B cell (primary cell): Measurements from ENCODE around the gene ABHD2. TPM values are rescaled to one million over a fixed set of nuclear protein-coding genes. Genes with fewer than 3 reads are reported as not detected.

Experiments
- ATAC-seq: fragments of 200-7000 bp; cut with Tn5 transposase; one replicate; pipeline ENCODE4 v1.10.0; 2021; ENCODE audit warnings: low read depth, mild to moderate bottlenecking, moderate number of reproducible peaks, moderate library complexity
- CTCF ChIA-PET: fragments of 350-600 bp; sonication (Branson Sonifier 250); formaldehyde crosslinking; loops from one replicate; lab custom pipeline; 2021; ENCODE audit warnings: antibody characterized with exemption, inconsistent platforms; lab: Charles Lee
- POLR2A ChIA-PET: fragments of 350-600 bp; sonication (Branson Sonifier 250); formaldehyde crosslinking; loops from one replicate; lab custom pipeline; 2021; ENCODE audit warnings: antibody characterized with exemption; lab: Charles Lee
- DNase-seq: peaks from one replicate; pipeline ENCODE4 v3.0.0; 2013
- H2AFZ ChIP-seq: 2 replicates; pipeline ENCODE4 v1.6.1; 2012; ENCODE audit warnings: mild to moderate bottlenecking, low read depth, low read length; ENCODE audit not compliant: insufficient read depth, poor library complexity, severe bottlenecking
- H3K27ac ChIP-seq, 2 donors: 1 replicate in 1 of 2; 2 replicates in 1 of 2; pipeline ENCODE4 v1.5.1; 2012 to 2013; ENCODE audit warnings: low read length in 2 of 2, mild to moderate bottlenecking in 2 of 2, moderate library complexity in 1 of 2
- H3K27me3 ChIP-seq, 4 experiments: fragments of 200-600 bp in 1 of 4; sonication (generic) in 1 of 4; replicated peaks in 1 of 4; 1 replicate in 2 of 4; 2 replicates in 2 of 4; pipeline versions ENCODE4 v1.6.1 to v1.7.0; 2013 to 2016; ENCODE audit warnings: low read length in 3 of 4, mild to moderate bottlenecking in 2 of 4, mixed read lengths in 1 of 4, moderate library complexity in 1 of 4; ENCODE audit not compliant: insufficient read depth in 4 of 4, control insufficient read depth in 3 of 4; ENCODE audit errors: control extremely low read depth in 1 of 4
- H3K36me3 ChIP-seq, 2 experiments: replicated peaks in 1 of 2; 1 replicate in 1 of 2; 2 replicates in 1 of 2; pipeline versions ENCODE4 v1.6.1 to v1.7.1; 2013; ENCODE audit warnings: low read length in 1 of 2; ENCODE audit not compliant: insufficient read depth in 2 of 2, control insufficient read depth in 1 of 2; ENCODE audit errors: control extremely low read depth in 1 of 2, extremely low read depth in 1 of 2
- H3K4me1 ChIP-seq, 2 donors: fragments of 200-600 bp in 1 of 2; sonication (generic) in 1 of 2; 1 replicate in 1 of 2; 2 replicates in 1 of 2; pipeline versions ENCODE4 v1.5.1 to v1.6.1; 2013 to 2017; ENCODE audit warnings: low read length in 2 of 2; ENCODE audit not compliant: control insufficient read depth in 2 of 2, insufficient read depth in 2 of 2
- H3K4me2 ChIP-seq: replicated peaks from 2 replicates; pipeline ENCODE3; 2012; ENCODE audit warnings: mild to moderate bottlenecking, low read depth, low read length; ENCODE audit not compliant: poor library complexity, severe bottlenecking
- H3K4me3 ChIP-seq, 5 experiments: fragments of 200-600 bp in 1 of 5; sonication (generic) in 1 of 5; 1 replicate in 3 of 5; 2 replicates in 2 of 5; pipeline versions ENCODE4 v1.5.1 to v1.7.0; 2011 to 2016; ENCODE audit warnings: low read length in 4 of 5, mild to moderate bottlenecking in 4 of 5, low read depth in 2 of 5, control low read depth in 1 of 5, moderate library complexity in 1 of 5; ENCODE audit not compliant: insufficient read depth in 1 of 5; ENCODE audit errors: control extremely low read depth in 1 of 5, extremely low read depth in 1 of 5
- H3K79me2 ChIP-seq: fragments of 200-600 bp; sonication (generic); one replicate; pipeline ENCODE4 v1.6.0; 2016; ENCODE audit warnings: low read length; ENCODE audit not compliant: control insufficient read depth, insufficient read depth
- H3K9ac ChIP-seq: fragments of 200-600 bp; sonication (generic); 2 replicates; pipeline ENCODE4 v1.6.1; 2017; ENCODE audit warnings: mild to moderate bottlenecking, low read length, moderate library complexity
- H3K9me3 ChIP-seq, 3 donors: one replicate each; pipeline versions ENCODE4 v1.6.1 to v1.7.1; 2013; ENCODE audit warnings: low read length in 2 of 3; ENCODE audit not compliant: control insufficient read depth in 2 of 3, insufficient read depth in 1 of 3; ENCODE audit errors: control extremely low read depth in 1 of 3
- H4K20me1 ChIP-seq: 2 replicates; pipeline ENCODE4 v1.6.0; 2012; ENCODE audit warnings: mild to moderate bottlenecking, low read length; ENCODE audit not compliant: insufficient read depth, control insufficient read depth, poor library complexity, severe bottlenecking
- H3K27ac Mint-ChIP-seq: one replicate; pipeline ENCODE4 v1.8.0; 2021; ENCODE audit warnings: mixed read lengths
- H3K27me3 Mint-ChIP-seq: one replicate; pipeline ENCODE4 v1.8.0; 2021; ENCODE audit warnings: mixed read lengths
- H3K4me1 Mint-ChIP-seq: one replicate; pipeline ENCODE4 v1.8.0; 2021; ENCODE audit warnings: mixed read lengths
- H3K4me3 Mint-ChIP-seq: one replicate; pipeline ENCODE4 v1.8.0; 2021; ENCODE audit warnings: mixed read lengths
- H3K9me3 Mint-ChIP-seq: one replicate; pipeline ENCODE4 v1.8.0; 2022; ENCODE audit warnings: mixed read lengths; ENCODE audit not compliant: insufficient read depth
- CTCF ChIP-seq: fragments of 200-600 bp; IDR thresholded peaks from one replicate; pipeline ENCODE4 v1.8.0; 2022; ENCODE audit warnings: antibody characterized with exemption, mild to moderate bottlenecking
- EZH2 ChIP-seq: IDR thresholded peaks from 2 replicates; pipeline ENCODE4 v1.6.1; 2012; ENCODE audit warnings: borderline replicate concordance, low read depth, mild to moderate bottlenecking, moderate library complexity, low read length; ENCODE audit not compliant: insufficient read depth, poor library complexity, severe bottlenecking
- WGBS: methylation state at CpG from one replicate; pipeline ENCODE4 v1.1.5; 2013; ENCODE audit warnings: missing lambda C conversion rate; ENCODE audit not compliant: insufficient coverage; 5-methylcytosine and 5-hydroxymethylcytosine counted together
- intact Hi-C: fragments of 100-400 bp; cut with micrococcal nuclease; formaldehyde crosslinking; loops from one replicate; pipeline ENCODE4 v1.10.0; 2022
- polyA plus RNA-seq: library from polyadenylated mRNA; depleted of rRNA; stranded (reverse); fragments of >200 nt; gene quantifications from 2 replicates; pipeline ENCODE4 v1.2.3, GENCODE V29; 2012
- total RNA-seq, 2 donors: library from RNA; stranded (reverse); fragments of 120-200 nt in 1 of 2; gene quantifications; 1 replicate in 1 of 2; 2 replicates in 1 of 2; pipeline versions ENCODE4 v1.2.3 to v1.2.4, GENCODE V29; 2013 to 2022

Gene ABHD2
- total and polyA plus RNA-seq, 2 donors (not counting 1 experiment from before 2014, with no cell fraction given): 7.1 to 45.8 TPM

GRCh38 chr15:89192136-89192535 lies 103.9 kb downstream of the ABHD2 start:
- POLR2A ChIA-PET: no interaction called here

GRCh38 chr15:89192766-89193165 lies 104.5 kb downstream of the ABHD2 start:
- Histone ChIP-seq H3K36me3 (peaks cover 2 to 71% of the 10 kb centered on the region in 2 experiments), H3K9me3 (no peaks in the 10 kb centered on the region), H3K27ac (no peak overlapping the region), H3K79me2 (no peaks in the 10 kb centered on the region), H4K20me1 (no peaks in the 10 kb centered on the region), H3K4me2 (no peak overlapping the region), H3K9ac (no peak overlapping the region), H3K4me1 (no peaks in the 10 kb centered on the region), H3K4me3 (no peak overlapping the region), H3K27me3 (no peaks in the 10 kb centered on the region), H2AFZ (no peak overlapping the region)
- DNase-seq: no peak
- 80% methylated on average over 2 of the region's 3 CpGs for WGBS
- no peak overlapping the region for H3K4me3 Mint-ChIP-seq
- intact Hi-C loops: no loop called here
- POLR2A ChIA-PET: no interaction called here
- H3K27me3 Mint-ChIP-seq: no peaks in the 10 kb centered on the region
- no peak for TF ChIP-seq CTCF
- TF ChIP-seq EZH2: no peak
- no peak for ATAC-seq
- CTCF ChIA-PET: interaction anchor here (1.7 to 2.8 kb wide), 2 partner anchors 14 kb away, joined by 7 to 8 read pairs; no protein-coding TSS in a partner anchor
- no peaks in the 10 kb centered on the region for H3K9me3 Mint-ChIP-seq
- H3K27ac Mint-ChIP-seq: no peak overlapping the region
- H3K4me1 Mint-ChIP-seq: no peaks in the 10 kb centered on the region

More at GRCh38 chr15:89192136-89192535, 103.9 kb downstream of the ABHD2 start:
- H3K9me3 Mint-ChIP-seq: no peaks in the 10 kb centered on the region
- intact Hi-C loops: no loop called here
- DNase-seq (no peak), ATAC-seq (no peak)
- no peak overlapping the region for H3K9ac ChIP-seq
- no peak overlapping the region for H2AFZ ChIP-seq
- no peak overlapping the region for H3K4me2 ChIP-seq
- H3K79me2 ChIP-seq: no peaks in the 10 kb centered on the region
- H3K27ac Mint-ChIP-seq: no peak overlapping the region
- no peaks in the 10 kb centered on the region for H3K9me3 ChIP-seq
- peaks cover 2 to 73% of the 10 kb centered on the region in 2 experiments for H3K36me3 ChIP-seq
- no peaks in the 10 kb centered on the region for H3K27me3 Mint-ChIP-seq
- no peaks in the 10 kb centered on the region for H4K20me1 ChIP-seq
- H3K4me1 ChIP-seq: no peaks in the 10 kb centered on the region
- no peak overlapping the region for H3K4me3 ChIP-seq
- TF ChIP-seq CTCF (no peak), EZH2 (no peak)
- H3K4me3 Mint-ChIP-seq: no peak overlapping the region
- CTCF ChIA-PET: interaction anchor here (1.7 to 2.8 kb wide), 2 partner anchors 13 to 15 kb away, joined by 7 to 8 read pairs; no protein-coding TSS in a partner anchor
- H3K27me3 ChIP-seq: no peaks in the 10 kb centered on the region
- H3K27ac ChIP-seq: no peak overlapping the region
- WGBS: no CpG with 5 or more reads among the region's 2 CpGs
- no peaks in the 10 kb centered on the region for H3K4me1 Mint-ChIP-seq
